ENCODE measurements around the gene SPCS1. TPM values are rescaled to one million over a fixed set of nuclear protein-coding genes. Genes with fewer than 3 reads are reported as not detected.

Gene SPCS1
- polyA plus RNA-seq, 1 of the 3 experiments (the other 2 are of a cell fraction) = 191 TPM

DNA sequence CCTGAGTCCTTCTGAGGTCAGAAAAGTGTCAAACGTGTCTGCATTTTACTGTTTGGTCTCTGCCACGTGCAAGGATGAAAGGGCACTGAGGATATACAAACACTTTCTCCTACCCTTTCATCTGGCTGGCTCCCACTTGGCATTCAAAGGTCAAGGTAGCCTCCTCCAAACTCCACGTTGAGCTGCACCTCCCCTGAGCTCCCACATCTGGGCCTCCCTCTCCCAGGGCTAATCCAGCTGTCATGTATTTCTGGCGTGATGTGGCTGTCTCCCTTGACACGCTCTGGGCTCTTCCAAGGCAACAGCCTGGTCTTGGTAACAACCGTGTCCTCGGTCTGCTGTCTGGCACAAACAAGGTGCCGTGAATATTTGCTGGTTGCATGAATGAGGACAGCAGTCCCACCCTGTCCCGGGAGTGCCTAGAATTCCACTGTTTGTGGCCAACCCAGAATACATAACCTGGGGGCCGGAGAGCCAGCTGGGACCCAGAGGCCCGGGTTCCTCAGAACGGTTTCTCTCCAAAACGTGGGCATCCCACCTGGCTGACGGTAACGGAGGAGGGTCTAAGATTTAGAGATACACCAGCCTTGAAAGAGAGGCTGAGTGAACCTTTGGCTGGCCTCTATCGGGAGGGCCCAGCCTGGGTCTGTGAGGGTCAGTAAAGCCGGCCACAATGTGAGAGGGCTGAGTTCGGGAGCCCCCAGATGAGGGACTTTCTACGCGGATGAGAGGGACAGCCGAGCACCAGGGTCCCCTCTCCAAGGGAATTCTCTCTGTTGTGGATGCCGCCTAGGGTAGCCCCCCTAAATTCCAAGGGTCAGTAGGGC is 1.1 kb upstream of the SPCS1 start:
- H4K20me1 ChIP-seq (ENCODE audit: insufficient read depth) = no peaks in the 10 kb centered on the region
- H3K4me1 ChIP-seq (ENCODE audit: control insufficient read depth in 1 of 2, insufficient read depth in 2 of 2, low read depth in 1 of 2, low read length in 1 of 2) = peaks cover 9 to 18% of the 10 kb centered on the region in 2 experiments
- peaks cover 14 to 25% of the 10 kb centered on the region in 2 experiments for H3K36me3 ChIP-seq (replicated peaks in 1 of 2; ENCODE audit: control insufficient read depth in 1 of 2, insufficient read depth in 2 of 2, low read length in 1 of 2)
- no peaks in the 10 kb centered on the region for H3K9me2 ChIP-seq
- peak overlapping the region; percentile 85 for H3K9ac ChIP-seq
- ChIA-PET CTCF (interaction anchor here (1.0 to 2.1 kb wide), 4 partner anchors 12 to 277 kb away, joined by 3 to 6 read pairs (median 3); no protein-coding TSS in a partner anchor), POLR2A (no interaction called here)
- no peaks in the 10 kb centered on the region for H3K27me3 ChIP-seq (ENCODE audit: insufficient read depth)
- peak; percentile 52 for DNase-seq
- H3K4me3 ChIP-seq (ENCODE audit: low read depth in 2 of 2, low read length in 1 of 2) = peak overlapping the region; percentile 79 to 84
- peak overlapping the region; percentile 95 for H2AFZ ChIP-seq (ENCODE audit: low read depth)
- no peaks in the 10 kb centered on the region for H3K9me3 ChIP-seq
- peaks cover 85% of the 10 kb centered on the region for H3K79me2 ChIP-seq (ENCODE audit: insufficient read depth)
- no peaks in the 10 kb centered on the region for H3F3A ChIP-seq (replicated peaks; ENCODE audit: insufficient read depth)
- peak overlapping the region; percentile 91 for H3K4me2 ChIP-seq
- WGBS (ENCODE audit: low lambda C conversion rate) = 1% methylated on average over 19 of the region's 22 CpGs
- no peak for TF ChIP-seq NRF1 (IDR thresholded peaks at IDR 0.05; ENCODE audit: low read depth, low read length)
- TF ChIP-seq, protein P1, sequence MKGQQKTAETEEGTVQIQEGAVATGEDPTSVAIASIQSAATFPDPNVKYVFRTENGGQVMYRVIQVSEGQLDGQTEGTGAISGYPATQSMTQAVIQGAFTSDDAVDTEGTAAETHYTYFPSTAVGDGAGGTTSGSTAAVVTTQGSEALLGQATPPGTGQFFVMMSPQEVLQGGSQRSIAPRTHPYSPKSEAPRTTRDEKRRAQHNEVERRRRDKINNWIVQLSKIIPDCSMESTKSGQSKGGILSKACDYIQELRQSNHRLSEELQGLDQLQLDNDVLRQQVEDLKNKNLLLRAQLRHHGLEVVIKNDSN (IDR thresholded peaks at IDR 0.05; ENCODE audit: borderline replicate concordance, low read depth) = no peak
- TF ChIP-seq TAF1 (IDR thresholded peaks at IDR 0.05; ENCODE audit: borderline replicate concordance, low read depth, low read length) = no peak
- TF ChIP-seq, protein P2, sequence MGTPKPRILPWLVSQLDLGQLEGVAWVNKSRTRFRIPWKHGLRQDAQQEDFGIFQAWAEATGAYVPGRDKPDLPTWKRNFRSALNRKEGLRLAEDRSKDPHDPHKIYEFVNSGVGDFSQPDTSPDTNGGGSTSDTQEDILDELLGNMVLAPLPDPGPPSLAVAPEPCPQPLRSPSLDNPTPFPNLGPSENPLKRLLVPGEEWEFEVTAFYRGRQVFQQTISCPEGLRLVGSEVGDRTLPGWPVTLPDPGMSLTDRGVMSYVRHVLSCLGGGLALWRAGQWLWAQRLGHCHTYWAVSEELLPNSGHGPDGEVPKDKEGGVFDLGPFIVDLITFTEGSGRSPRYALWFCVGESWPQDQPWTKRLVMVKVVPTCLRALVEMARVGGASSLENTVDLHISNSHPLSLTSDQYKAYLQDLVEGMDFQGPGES (IDR thresholded peaks at IDR 0.05; ENCODE audit: low read depth, low read length) = no peak
- no peak for TF ChIP-seq EP300 (IDR thresholded peaks at IDR 0.05; ENCODE audit: borderline replicate concordance in 1 of 2, low read depth in 1 of 2, low read length in 1 of 2)
- no peak for TF ChIP-seq FOSL2 (IDR thresholded peaks at IDR 0.05; ENCODE audit: borderline replicate concordance, low read depth)
- peak; percentile 86 for TF ChIP-seq MXI1 (IDR thresholded peaks at IDR 0.05; ENCODE audit: low read depth, low read length)
- no peak for TF ChIP-seq ELF1 (IDR thresholded peaks at IDR 0.05)
- H3K27ac ChIP-seq (ENCODE audit: low read depth in 2 of 2, low read length in 1 of 2) = peak overlapping the region; percentile 80 to 90

DNA sequence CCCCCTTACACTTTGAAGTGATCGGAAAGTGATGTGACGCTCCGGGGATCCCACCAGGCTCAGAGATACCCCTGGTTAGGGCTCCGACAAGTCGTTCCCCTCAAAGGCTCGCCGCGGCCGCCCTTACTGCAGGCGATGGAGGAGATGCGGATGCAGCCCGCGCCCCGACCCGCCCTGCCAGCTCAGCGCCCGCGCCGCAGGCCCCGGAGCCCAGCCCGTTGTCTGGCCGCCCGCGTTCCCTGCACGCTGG is 543 bp upstream of the SPCS1 start:
- H3K9me3 ChIP-seq = no peaks in the 10 kb centered on the region
- H3K79me2 ChIP-seq (ENCODE audit: insufficient read depth) = peaks cover 79% of the 10 kb centered on the region
- H3K27me3 ChIP-seq (ENCODE audit: insufficient read depth) = no peaks in the 10 kb centered on the region
- peaks cover under 1% of the 10 kb centered on the region for H3F3A ChIP-seq (replicated peaks; ENCODE audit: insufficient read depth)
- TF ChIP-seq USF2 (IDR thresholded peaks at IDR 0.05; ENCODE audit: borderline replicate concordance, low read depth, low read length) = no peak
- no peak for TF ChIP-seq EP300 (IDR thresholded peaks at IDR 0.05; ENCODE audit: borderline replicate concordance in 1 of 2, low read depth in 1 of 2, low read length in 1 of 2)
- TF ChIP-seq CHD2 (IDR thresholded peaks at IDR 0.05; ENCODE audit: low read length, partially characterized antibody) = no peak
- TF ChIP-seq RFX5 (IDR thresholded peaks at IDR 0.05; ENCODE audit: low read length) = no peak
- TF ChIP-seq, protein P2 (IDR thresholded peaks at IDR 0.05; ENCODE audit: low read depth, low read length) = no peak
- TF ChIP-seq FOXJ3 (CRISPR knock-in tag; IDR thresholded peaks at IDR 0.05) = no peak
- TF ChIP-seq, protein P3, sequence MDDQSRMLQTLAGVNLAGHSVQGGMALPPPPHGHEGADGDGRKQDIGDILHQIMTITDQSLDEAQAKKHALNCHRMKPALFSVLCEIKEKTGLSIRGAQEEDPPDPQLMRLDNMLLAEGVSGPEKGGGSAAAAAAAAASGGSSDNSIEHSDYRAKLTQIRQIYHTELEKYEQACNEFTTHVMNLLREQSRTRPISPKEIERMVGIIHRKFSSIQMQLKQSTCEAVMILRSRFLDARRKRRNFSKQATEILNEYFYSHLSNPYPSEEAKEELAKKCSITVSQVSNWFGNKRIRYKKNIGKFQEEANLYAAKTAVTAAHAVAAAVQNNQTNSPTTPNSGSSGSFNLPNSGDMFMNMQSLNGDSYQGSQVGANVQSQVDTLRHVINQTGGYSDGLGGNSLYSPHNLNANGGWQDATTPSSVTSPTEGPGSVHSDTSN (IDR thresholded peaks at IDR 0.05) = no peak
- no peak for TF ChIP-seq TCF12 (IDR thresholded peaks at IDR 0.05)
- no peak for TF ChIP-seq FOSL2 (IDR thresholded peaks at IDR 0.05; ENCODE audit: borderline replicate concordance, low read depth)
- no peak for TF ChIP-seq EZH2phosphoT487 (IDR thresholded peaks at IDR 0.05; ENCODE audit: borderline replicate concordance, low read depth)
- no peak for TF ChIP-seq RXRA (IDR thresholded peaks at IDR 0.05; ENCODE audit: borderline replicate concordance, low read depth)
- TF ChIP-seq, protein P4, sequence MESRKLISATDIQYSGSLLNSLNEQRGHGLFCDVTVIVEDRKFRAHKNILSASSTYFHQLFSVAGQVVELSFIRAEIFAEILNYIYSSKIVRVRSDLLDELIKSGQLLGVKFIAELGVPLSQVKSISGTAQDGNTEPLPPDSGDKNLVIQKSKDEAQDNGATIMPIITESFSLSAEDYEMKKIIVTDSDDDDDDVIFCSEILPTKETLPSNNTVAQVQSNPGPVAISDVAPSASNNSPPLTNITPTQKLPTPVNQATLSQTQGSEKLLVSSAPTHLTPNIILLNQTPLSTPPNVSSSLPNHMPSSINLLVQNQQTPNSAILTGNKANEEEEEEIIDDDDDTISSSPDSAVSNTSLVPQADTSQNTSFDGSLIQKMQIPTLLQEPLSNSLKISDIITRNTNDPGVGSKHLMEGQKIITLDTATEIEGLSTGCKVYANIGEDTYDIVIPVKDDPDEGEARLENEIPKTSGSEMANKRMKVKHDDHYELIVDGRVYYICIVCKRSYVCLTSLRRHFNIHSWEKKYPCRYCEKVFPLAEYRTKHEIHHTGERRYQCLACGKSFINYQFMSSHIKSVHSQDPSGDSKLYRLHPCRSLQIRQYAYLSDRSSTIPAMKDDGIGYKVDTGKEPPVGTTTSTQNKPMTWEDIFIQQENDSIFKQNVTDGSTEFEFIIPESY (IDR thresholded peaks at IDR 0.05; ENCODE audit: borderline replicate concordance, low read depth) = no peak
- WGBS (ENCODE audit: low lambda C conversion rate) = 0% methylated on average over 3 of the region's 25 CpGs
- no peak for DNase-seq
- ChIA-PET POLR2A (interaction anchor here (0.6 kb wide), 1 partner anchor 179 kb away, joined by 3 read pairs; no protein-coding TSS in a partner anchor), CTCF (interaction anchor here (1.0 to 2.1 kb wide), 4 partner anchors 13 to 277 kb away, joined by 3 to 6 read pairs (median 3); no protein-coding TSS in a partner anchor)
- no peaks in the 10 kb centered on the region for H4K20me1 ChIP-seq (ENCODE audit: insufficient read depth)
- peak overlapping the region; percentile 80 to 90 for H3K27ac ChIP-seq (ENCODE audit: low read depth in 2 of 2, low read length in 1 of 2)
- peak overlapping the region; percentile 85 for H3K9ac ChIP-seq
- H3K9me2 ChIP-seq = no peaks in the 10 kb centered on the region
- peak overlapping the region; percentile 95 for H2AFZ ChIP-seq (ENCODE audit: low read depth)
- peak overlapping the region; percentile 91 for H3K4me2 ChIP-seq
- H3K36me3 ChIP-seq (replicated peaks in 1 of 2; ENCODE audit: control insufficient read depth in 1 of 2, insufficient read depth in 2 of 2, low read length in 1 of 2) = peaks cover 10 to 25% of the 10 kb centered on the region in 2 experiments
- peak overlapping the region; percentile 79 to 84 for H3K4me3 ChIP-seq (ENCODE audit: low read depth in 2 of 2, low read length in 1 of 2)
- peaks cover 9 to 18% of the 10 kb centered on the region in 2 experiments for H3K4me1 ChIP-seq (ENCODE audit: control insufficient read depth in 1 of 2, insufficient read depth in 2 of 2, low read depth in 1 of 2, low read length in 1 of 2)
